IPS DF 6.9 (cell line): ENCODE results near the gene RASL10B.

Experiments
- DNase-seq: peaks from one replicate; pipeline ENCODE4 v3.0.0-alpha.2; 2013; ENCODE audit warnings: low read depth, low spot score
- H3K27ac ChIP-seq: one replicate; pipeline ENCODE4 v1.5.1; 2013; ENCODE audit warnings: low read length, control low read depth
- H3K27me3 ChIP-seq: 2 replicates; pipeline ENCODE4 v1.6.1; 2013; ENCODE audit warnings: mild to moderate bottlenecking, low read length; ENCODE audit not compliant: control insufficient read depth, insufficient read depth
- H3K36me3 ChIP-seq: 2 replicates; pipeline ENCODE4 v1.6.1; 2013; ENCODE audit warnings: low read length; ENCODE audit not compliant: control insufficient read depth, insufficient read depth
- H3K4me1 ChIP-seq: 2 replicates; pipeline ENCODE4 v1.6.1; 2013; ENCODE audit warnings: low read length; ENCODE audit not compliant: control insufficient read depth, insufficient read depth
- H3K4me3 ChIP-seq: 2 replicates; pipeline ENCODE4 v1.5.1; 2013; ENCODE audit warnings: mild to moderate bottlenecking, low read length
- H3K9me3 ChIP-seq: 2 replicates; pipeline ENCODE4 v1.6.1; 2013; ENCODE audit warnings: low read length, inconsistent platforms; ENCODE audit not compliant: control insufficient read depth, insufficient read depth
- WGBS: extraction: QIAGEN DNeasy Blood & Tissue Kit; methylation state at CpG from one replicate; pipeline ENCODE4 v1.1.7; 2013; ENCODE audit warnings: mixed read lengths, missing lambda C conversion rate; ENCODE audit not compliant: insufficient read length, insufficient coverage; 5-methylcytosine and 5-hydroxymethylcytosine counted together

The RASL10B gene

GRCh38 chr17:35764123-35764991 lies 32.9 kb downstream of the RASL10B start:
- WGBS: no CpG with 5 or more reads among the region's 75 CpGs
- Histone ChIP-seq H3K27me3 (no peaks in the 10 kb centered on the region), H3K27ac (no peak overlapping the region), H3K9me3 (no peaks in the 10 kb centered on the region), H3K4me3 (peak overlapping the region; percentile 34; the same call in 1 of the 2 replicates), H3K4me1 (peaks cover 2% of the 10 kb centered on the region; the same call in 1 of the 2 replicates), H3K36me3 (no peaks in the 10 kb centered on the region)
- peak; percentile 88 for DNase-seq

DNA sequence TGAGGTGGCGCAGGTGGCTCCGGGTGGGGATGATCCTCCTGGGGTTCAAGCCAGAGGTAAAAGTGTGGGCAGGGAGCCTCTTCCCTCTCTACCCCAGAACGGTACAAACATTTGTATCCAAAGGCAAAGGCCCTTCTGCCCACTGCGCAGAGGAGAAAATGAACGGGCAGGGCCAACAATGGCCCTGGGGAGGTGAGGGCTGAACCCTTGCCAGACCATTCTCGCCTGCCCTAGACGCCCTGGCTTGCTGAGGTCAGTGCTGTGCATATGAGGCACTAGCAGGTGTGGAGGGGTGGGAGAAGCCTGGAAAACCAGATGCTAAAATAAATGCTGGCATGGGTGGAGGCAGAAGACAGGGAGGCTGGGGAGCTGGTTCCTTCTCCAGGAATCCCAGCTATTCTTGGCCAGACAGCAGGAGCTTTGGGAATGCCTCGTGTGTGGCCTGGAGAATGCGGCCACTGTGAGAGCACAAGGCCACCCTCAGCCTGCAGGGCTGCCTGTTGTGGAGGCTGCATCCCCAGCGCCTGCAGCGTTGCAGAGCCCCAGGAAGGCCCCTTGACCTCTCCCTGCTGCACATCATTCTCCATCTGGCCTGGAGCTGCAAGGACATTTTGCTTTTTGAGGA lies 33.8 kb downstream of the RASL10B start:
- Histone ChIP-seq H3K4me1 (peaks cover 2% of the 10 kb centered on the region; the same call in 1 of the 2 replicates), H3K36me3 (no peaks in the 10 kb centered on the region), H3K4me3 (no peak overlapping the region), H3K27me3 (no peaks in the 10 kb centered on the region), H3K9me3 (no peaks in the 10 kb centered on the region), H3K27ac (no peak overlapping the region)
- no CpG with 5 or more reads among the region's 11 CpGs for WGBS
- no peak for DNase-seq

- no peak overlapping the region for H3K27ac ChIP-seq
- no peak overlapping the region for H3K4me3 ChIP-seq
- peaks cover 2% of the 10 kb centered on the region; the same call in 1 of the 2 replicates for H3K4me1 ChIP-seq
- no peaks in the 10 kb centered on the region for H3K36me3 ChIP-seq
- no CpG with 5 or more reads among the region's 8 CpGs for WGBS
- H3K27me3 ChIP-seq: no peaks in the 10 kb centered on the region
- DNase-seq: no peak
- H3K9me3 ChIP-seq: no peaks in the 10 kb centered on the region
Measured at GRCh38 chr17:35765756-35766488, 34.5 kb downstream of the RASL10B start.

DNA sequence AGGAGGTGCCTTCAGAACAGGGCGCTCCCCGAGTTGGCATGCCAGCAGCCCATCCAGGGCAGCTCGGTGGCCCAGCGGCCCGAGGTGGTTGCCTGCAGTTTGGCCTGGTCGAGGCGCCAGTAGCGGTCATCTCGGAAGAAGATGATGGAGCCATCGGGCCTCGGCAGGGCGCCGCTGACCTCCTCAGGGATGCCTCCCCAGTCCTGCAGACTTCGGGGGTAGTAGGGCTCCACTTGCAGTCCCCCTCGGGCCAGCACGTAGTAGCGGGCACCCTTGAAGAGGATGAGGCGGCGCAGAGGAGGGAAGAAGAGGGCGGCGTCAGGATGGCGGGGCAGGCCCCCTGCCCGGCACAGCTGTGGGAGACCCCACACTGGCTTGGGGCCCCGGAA lies 35.0 kb downstream of the RASL10B start:
- Histone ChIP-seq H3K4me3 (no peak overlapping the region), H3K9me3 (no peaks in the 10 kb centered on the region), H3K27me3 (no peaks in the 10 kb centered on the region), H3K4me1 (peaks cover 2% of the 10 kb centered on the region; the same call in 1 of the 2 replicates), H3K36me3 (no peaks in the 10 kb centered on the region), H3K27ac (no peak overlapping the region)
- DNase-seq: no peak
- WGBS: no CpG with 5 or more reads among the region's 24 CpGs

- Histone ChIP-seq H3K4me3 (no peak overlapping the region), H3K27me3 (no peaks in the 10 kb centered on the region), H3K27ac (no peak overlapping the region), H3K36me3 (no peaks in the 10 kb centered on the region), H3K9me3 (no peaks in the 10 kb centered on the region), H3K4me1 (peaks cover 2% of the 10 kb centered on the region; the same call in 1 of the 2 replicates)
- DNase-seq: no peak
- WGBS: no CpG with 5 or more reads among the region's 7 CpGs
Measured at GRCh38 chr17:35766903-35767510, 35.6 kb downstream of the RASL10B start.

GRCh38 chr17:35768797-35769196 lies 37.4 kb downstream of the RASL10B start:
- H3K4me3 ChIP-seq: no peak overlapping the region
- no peak overlapping the region for H3K27ac ChIP-seq
- H3K36me3 ChIP-seq: no peaks in the 10 kb centered on the region
- H3K4me1 ChIP-seq: peaks cover 6% of the 10 kb centered on the region; the same call in 1 of the 2 replicates
- no peak for DNase-seq
- no peaks in the 10 kb centered on the region for H3K27me3 ChIP-seq
- no CpG with 5 or more reads among the region's 2 CpGs for WGBS
- H3K9me3 ChIP-seq: no peaks in the 10 kb centered on the region

DNA sequence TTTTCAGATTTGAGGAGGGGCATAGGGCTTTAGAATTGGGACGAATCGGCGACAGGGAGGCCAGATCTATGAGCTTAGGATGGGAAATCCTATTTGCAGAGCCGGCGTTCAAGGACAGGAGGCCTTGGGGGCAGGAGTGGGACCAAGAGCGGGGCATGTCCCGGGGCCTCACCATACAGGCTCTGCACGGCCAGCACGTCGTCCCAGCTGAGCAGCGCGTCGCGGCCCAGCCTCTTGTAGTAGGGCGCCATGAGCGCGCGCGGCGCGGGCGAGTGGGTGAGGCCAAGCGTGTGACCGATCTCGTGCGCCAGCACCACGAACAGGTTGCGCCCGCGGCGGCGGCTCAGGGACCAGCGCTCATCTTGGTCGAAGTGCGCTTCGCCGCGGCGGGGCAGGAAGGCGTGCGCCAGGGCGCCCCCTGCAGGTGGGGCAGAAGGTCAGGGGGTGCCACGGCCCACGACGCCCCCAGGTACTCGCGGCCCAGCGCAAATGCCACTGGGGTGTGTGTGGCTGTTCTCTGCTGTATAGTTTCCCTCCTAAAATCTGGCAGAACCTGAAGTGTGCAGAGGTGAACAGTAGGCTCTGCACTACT lies 38.6 kb downstream of the RASL10B start:
- Histone ChIP-seq H3K4me1 (peaks cover 8% of the 10 kb centered on the region), H3K27me3 (no peaks in the 10 kb centered on the region), H3K9me3 (no peaks in the 10 kb centered on the region), H3K36me3 (no peaks in the 10 kb centered on the region), H3K4me3 (no peak overlapping the region), H3K27ac (no peak overlapping the region)
- no peak for DNase-seq
- no CpG with 5 or more reads among the region's 48 CpGs for WGBS

DNA sequence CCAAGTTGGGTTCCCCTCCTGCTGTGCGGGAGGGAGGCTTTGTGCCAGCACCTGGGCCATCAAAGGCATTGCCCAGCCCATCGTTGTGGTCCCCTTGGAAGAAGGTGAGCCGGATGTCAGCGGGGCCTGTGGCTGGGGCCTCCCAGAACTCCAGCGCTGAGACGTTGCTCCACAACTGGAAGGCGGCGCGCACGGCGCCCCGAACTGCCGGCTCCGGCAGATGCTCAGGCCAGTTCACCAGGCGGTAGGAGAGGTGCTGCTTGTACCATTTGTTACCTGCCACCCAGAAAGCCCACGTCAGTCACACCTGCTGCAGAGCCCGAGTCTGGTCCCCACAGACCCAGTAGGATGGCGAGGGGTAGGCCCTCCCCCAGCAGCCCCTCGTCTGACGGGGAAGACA lies 41.7 kb downstream of the RASL10B start:
- Histone ChIP-seq H3K4me3 (no peak overlapping the region), H3K4me1 (peaks cover 5% of the 10 kb centered on the region), H3K27ac (no peak overlapping the region), H3K27me3 (no peaks in the 10 kb centered on the region), H3K9me3 (no peaks in the 10 kb centered on the region), H3K36me3 (no peaks in the 10 kb centered on the region)
- no peak for DNase-seq
- WGBS: no CpG with 5 or more reads among the region's 20 CpGs

- no peak for DNase-seq
- no CpG with 5 or more reads among the region's 10 CpGs for WGBS
- H3K9me3 ChIP-seq: no peaks in the 10 kb centered on the region
Measured at GRCh38 chr17:35773679-35774425, 42.4 kb downstream of the RASL10B start.

More at GRCh38 chr17:35773679-35774425, 42.4 kb downstream of the RASL10B start:
- no peak overlapping the region for H3K4me3 ChIP-seq
- peaks cover 5% of the 10 kb centered on the region for H3K4me1 ChIP-seq
- H3K27ac ChIP-seq: no peak overlapping the region
- H3K27me3 ChIP-seq: no peaks in the 10 kb centered on the region
- H3K36me3 ChIP-seq: no peaks in the 10 kb centered on the region
